ENCODE data around the gene MAGEB3.

- TF ChIP-seq CTCF (IDR thresholded peaks at IDR 0.05) (no peak), ZFX (IDR thresholded peaks at IDR 0.05; ENCODE audit: borderline replicate concordance) (no peak)
Observed at GRCh38 chrX:30282527-30282926, 52.1 kb downstream of the MAGEB3 start.
